GM12878 (cell line): Measurements from ENCODE around the gene AAR2. TPM values are rescaled to one million over a fixed set of nuclear protein-coding genes. Genes with fewer than 3 reads are reported as not detected.

ENCODE experiments used
- ATAC-seq: fragments of 200-7000 bp; cut with Tn5 transposase; 3 replicates; pipeline ENCODE4 v1.9.1; 2020; ENCODE audit warnings: mild to moderate bottlenecking, moderate library complexity
- BruUV-seq: library from RNA; stranded (reverse); fragments of 400-500 nt; replicated peaks from 2 replicates; lab custom pipeline; 2021; lab: Mats Ljungman, UMichigan
- CTCF ChIA-PET: fragments of 300-600 bp; sonication (Branson Sonifier 250); formaldehyde crosslinking; extraction: SDS; loops from one replicate; lab custom pipeline; 2021; ENCODE audit warnings: inconsistent platforms; lab: Yijun Ruan, JAX
- POLR2A ChIA-PET: fragments of 350-600 bp; formaldehyde crosslinking; extraction: SDS; loops from one replicate; lab custom pipeline; 2021; ENCODE audit warnings: inconsistent platforms; lab: Charles Lee
- RAD21 ChIA-PET: fragments of 300-600 bp; sonication (Branson Sonifier 250); formaldehyde crosslinking; loops from one replicate; lab custom pipeline; 2023; ENCODE audit warnings: antibody characterized with exemption; ENCODE audit not compliant: unreplicated experiment; lab: Charles Lee
- SMC1A ChIA-PET: fragments of 300-600 bp; sonication (Branson Sonifier 250); formaldehyde crosslinking; loops from one replicate; lab custom pipeline; 2023; ENCODE audit not compliant: unreplicated experiment, uncharacterized antibody; lab: Charles Lee
- DNase-seq: peaks from one replicate; pipeline ENCODE4 v3.0.0-alpha.2; 2011; ENCODE audit warnings: low read depth, low spot score
- FAIRE-seq: peaks from 3 replicates; lab custom pipeline; 2011; peaks lifted over from hg19 to GRCh38; lab: Jason Lieb, UNC
- H2AFZ ChIP-seq: 2 replicates; pipeline ENCODE4 v1.6.0; 2011; ENCODE audit warnings: low read depth, low read length, control low read depth; ENCODE audit not compliant: control insufficient read depth
- H3K27ac ChIP-seq: 2 replicates; pipeline ENCODE4 v1.5.1; 2011; ENCODE audit warnings: control low read depth; ENCODE audit not compliant: control insufficient read depth, insufficient read depth
- H3K27me3 ChIP-seq, 2 experiments: replicated peaks in 1 of 2; 2 replicates each; pipeline versions ENCODE4 v1.6.0 to v1.6.1; 2011; ENCODE audit warnings: low read length in 1 of 2; ENCODE audit not compliant: control insufficient read depth in 2 of 2, insufficient read depth in 2 of 2
- H3K36me3 ChIP-seq, 2 experiments: 2 replicates each; pipeline ENCODE4 v1.5.1; 2011; ENCODE audit warnings: low read length in 1 of 2; ENCODE audit not compliant: control insufficient read depth in 2 of 2, insufficient read depth in 2 of 2
- H3K4me1 ChIP-seq: 2 replicates; pipeline ENCODE4 v1.6.1; 2011; ENCODE audit warnings: mild to moderate bottlenecking, low read length, moderate library complexity, mixed read lengths; ENCODE audit not compliant: control insufficient read depth, insufficient read depth
- H3K4me2 ChIP-seq: 2 replicates; pipeline ENCODE4 v1.6.0; 2011; ENCODE audit warnings: control low read depth; ENCODE audit not compliant: control insufficient read depth, insufficient read depth
- H3K4me3 ChIP-seq: fragments of 200-600 bp; sonication (generic); 2 replicates; pipeline ENCODE4 v1.5.1; 2016
- H3K79me2 ChIP-seq: 2 replicates; pipeline ENCODE4 v1.6.0; 2011; ENCODE audit warnings: low read length; ENCODE audit not compliant: control insufficient read depth, insufficient read depth
- H3K9ac ChIP-seq: 2 replicates; pipeline ENCODE4 v1.8.0; 2011; ENCODE audit warnings: low read length, control low read depth, mixed read lengths; ENCODE audit not compliant: control insufficient read depth, insufficient read depth
- H3K9me3 ChIP-seq: replicated peaks from 3 replicates; pipeline ENCODE4 v1.5.1; 2011; ENCODE audit warnings: mild to moderate bottlenecking, low read length; ENCODE audit not compliant: control insufficient read depth, insufficient read depth
- H4K20me1 ChIP-seq: 2 replicates; pipeline ENCODE4 v1.6.0; 2011; ENCODE audit not compliant: control insufficient read depth, insufficient read depth
- ATF7 ChIP-seq: fragments of 450-650 bp; IDR thresholded peaks from 2 replicates; pipeline ENCODE4 v1.6.1; 2016; ENCODE audit warnings: low read depth, mild to moderate bottlenecking
- CEBPB ChIP-seq, 2 experiments: fragments of 150-350 bp in 1 of 2; IDR thresholded peaks; 2 replicates each; pipeline ENCODE4 v1.6.1; 2012 to 2014; ENCODE audit warnings: low read depth in 2 of 2, low read length in 2 of 2, borderline replicate concordance in 1 of 2, inconsistent platforms in 1 of 2
- DPF2 ChIP-seq: fragments of 450-650 bp; IDR thresholded peaks from 2 replicates; pipeline ENCODE4 v1.6.1; 2017; ENCODE audit warnings: mild to moderate bottlenecking
- NFXL1 ChIP-seq: fragments of 450-650 bp; IDR thresholded peaks from 2 replicates; pipeline ENCODE4 v1.6.1; 2017; ENCODE audit warnings: antibody characterized with exemption, mild to moderate bottlenecking, borderline replicate concordance
- NR2C1 ChIP-seq: fragments of 450-650 bp; IDR thresholded peaks from 2 replicates; pipeline ENCODE4 v1.6.1; 2017; ENCODE audit warnings: antibody characterized with exemption, mild to moderate bottlenecking, moderate library complexity
- RBBP5 ChIP-seq: fragments of 200-600 bp; sonication (generic); conservative IDR thresholded peaks from 2 replicates; pipeline ENCODE4 v1.6.1; 2016
- SREBF2 ChIP-seq: IDR thresholded peaks from 2 replicates; pipeline ENCODE4 v1.6.1; 2012; ENCODE audit warnings: mild to moderate bottlenecking, low read length
- STAT3 ChIP-seq: IDR thresholded peaks from 2 replicates; pipeline ENCODE4 v1.6.1; 2011; ENCODE audit warnings: low read depth, low read length, improper control_type of control experiment
- TCF12 ChIP-seq: IDR thresholded peaks from 2 replicates; pipeline ENCODE4 v1.6.1; 2011; ENCODE audit warnings: low read depth, mild to moderate bottlenecking, low read length
- TCF7 ChIP-seq: IDR thresholded peaks from 2 replicates; pipeline ENCODE4 v1.6.1; 2014; ENCODE audit warnings: antibody characterized with exemption, borderline replicate concordance
- YY1 ChIP-seq: IDR thresholded peaks from 2 replicates; pipeline ENCODE4 v1.6.1; 2011; ENCODE audit warnings: low read depth, mild to moderate bottlenecking, low read length
- ZNF217 ChIP-seq: fragments of 450-650 bp; IDR thresholded peaks from 2 replicates; pipeline ENCODE4 v1.6.1; 2017; ENCODE audit warnings: antibody characterized with exemption, mild to moderate bottlenecking
- ZNF687 ChIP-seq: fragments of 450-650 bp; IDR thresholded peaks from 2 replicates; pipeline ENCODE4 v1.6.1; 2017; ENCODE audit warnings: mild to moderate bottlenecking, moderate library complexity
- WGBS: methylation state at CpG from one replicate; pipeline ENCODE4 v1.1.6; 2016; ENCODE audit warnings: low lambda C conversion rate; ENCODE audit not compliant: insufficient replicate concordance, insufficient coverage; ENCODE audit errors: missing lambda C conversion rate; 5-methylcytosine and 5-hydroxymethylcytosine counted together
- in situ Hi-C: fragments of 300-500 bp; cut with MboI; formaldehyde crosslinking; loops from 9 replicates; pipeline ENCODE4 v1.14.3; 2018; ENCODE audit warnings: mixed read lengths
- intact Hi-C: fragments of 100-400 bp; cut with micrococcal nuclease; formaldehyde crosslinking; loops from one replicate; pipeline ENCODE4 v1.14.2; 2022; ENCODE audit not compliant: unreplicated experiment
- polyA plus RNA-seq, 11 experiments: library from polyadenylated mRNA; depleted of rRNA in 4 of 11; unstranded in 6 of 11; stranded (reverse) in 5 of 11; fragments of >200 nt; fragmentation: Nextera tagmentation in 4 of 11; fragmentation: Illumina TruSeq in 1 of 11; extraction: Ambion mirVana in 4 of 11; extraction: Trizol in 1 of 11; gene quantifications; 1 replicate in 1 of 11; 2 replicates in 10 of 11; pipeline versions ENCODE4 v1.2.1 to v1.2.3, GENCODE V29; 2011 to 2016; ENCODE audit warnings: inconsistent platforms in 2 of 11, missing spikeins in 2 of 11, low read depth in 1 of 11
- total RNA-seq, 4 experiments: library from RNA; depleted of rRNA in 3 of 4; stranded (reverse); fragments of >200 nt in 3 of 4; fragmentation: Illumina TruSeq in 1 of 4; extraction: Trizol in 1 of 4; gene quantifications; 2 replicates each; pipeline versions ENCODE4 v1.2.1 to v1.2.3, GENCODE V29; 2013 to 2021
- TF ChIP-seq, protein P1 (sequence below): IDR thresholded peaks from 2 replicates; pipeline ENCODE4 v1.6.1; 2012; ENCODE audit warnings: mild to moderate bottlenecking, low read depth, low read length

Gene AAR2
- total and polyA plus RNA-seq, 10 of the 15 experiments (the other 5 are each of a cell fraction or from before 2014, with no cell fraction given), result 6.5 to 41.7 (median 30.3) TPM

- TF ChIP-seq TCF12, result no peak
- TF ChIP-seq SREBF2, result no peak
- TF ChIP-seq CEBPB (IDR thresholded peaks at IDR 0.05; ENCODE audit: borderline replicate concordance in 1 of 2, low read depth in 2 of 2, low read length in 2 of 2), result no peak
- TF ChIP-seq NFXL1, result no peak
- TF ChIP-seq STAT3, result no peak
- no peak for TF ChIP-seq ZNF687
- no peak for TF ChIP-seq TCF7
- no peak for TF ChIP-seq DPF2
- TF ChIP-seq, protein P1, sequence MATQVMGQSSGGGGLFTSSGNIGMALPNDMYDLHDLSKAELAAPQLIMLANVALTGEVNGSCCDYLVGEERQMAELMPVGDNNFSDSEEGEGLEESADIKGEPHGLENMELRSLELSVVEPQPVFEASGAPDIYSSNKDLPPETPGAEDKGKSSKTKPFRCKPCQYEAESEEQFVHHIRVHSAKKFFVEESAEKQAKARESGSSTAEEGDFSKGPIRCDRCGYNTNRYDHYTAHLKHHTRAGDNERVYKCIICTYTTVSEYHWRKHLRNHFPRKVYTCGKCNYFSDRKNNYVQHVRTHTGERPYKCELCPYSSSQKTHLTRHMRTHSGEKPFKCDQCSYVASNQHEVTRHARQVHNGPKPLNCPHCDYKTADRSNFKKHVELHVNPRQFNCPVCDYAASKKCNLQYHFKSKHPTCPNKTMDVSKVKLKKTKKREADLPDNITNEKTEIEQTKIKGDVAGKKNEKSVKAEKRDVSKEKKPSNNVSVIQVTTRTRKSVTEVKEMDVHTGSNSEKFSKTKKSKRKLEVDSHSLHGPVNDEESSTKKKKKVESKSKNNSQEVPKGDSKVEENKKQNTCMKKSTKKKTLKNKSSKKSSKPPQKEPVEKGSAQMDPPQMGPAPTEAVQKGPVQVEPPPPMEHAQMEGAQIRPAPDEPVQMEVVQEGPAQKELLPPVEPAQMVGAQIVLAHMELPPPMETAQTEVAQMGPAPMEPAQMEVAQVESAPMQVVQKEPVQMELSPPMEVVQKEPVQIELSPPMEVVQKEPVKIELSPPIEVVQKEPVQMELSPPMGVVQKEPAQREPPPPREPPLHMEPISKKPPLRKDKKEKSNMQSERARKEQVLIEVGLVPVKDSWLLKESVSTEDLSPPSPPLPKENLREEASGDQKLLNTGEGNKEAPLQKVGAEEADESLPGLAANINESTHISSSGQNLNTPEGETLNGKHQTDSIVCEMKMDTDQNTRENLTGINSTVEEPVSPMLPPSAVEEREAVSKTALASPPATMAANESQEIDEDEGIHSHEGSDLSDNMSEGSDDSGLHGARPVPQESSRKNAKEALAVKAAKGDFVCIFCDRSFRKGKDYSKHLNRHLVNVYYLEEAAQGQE, result no peak
- TF ChIP-seq ZNF217, result no peak
- no peak for TF ChIP-seq NR2C1
- TF ChIP-seq ATF7, result no peak
- no peak for TF ChIP-seq RBBP5
- TF ChIP-seq YY1, result no peak
- RAD21 ChIA-PET, result no interaction called here
These were observed 31.5 kb downstream of the AAR2 start for GRCh38 chr20:36267605-36268381.

More at GRCh38 chr20:36267605-36268381, 31.5 kb downstream of the AAR2 start:
- Histone ChIP-seq H4K20me1 (no peaks in the 10 kb centered on the region), H3K4me3 (no peak overlapping the region), H3K9me3 (no peaks in the 10 kb centered on the region), H2AFZ (no peak overlapping the region), H3K27ac (no peak overlapping the region), H3K4me1 (no peaks in the 10 kb centered on the region), H3K79me2 (no peaks in the 10 kb centered on the region), H3K4me2 (no peak overlapping the region), H3K27me3 (peaks cover 0 to 2% of the 10 kb centered on the region in 2 experiments; a peak in 2 of 4 replicates), H3K36me3 (no peaks in the 10 kb centered on the region), H3K9ac (no peak overlapping the region)
- DNase-seq (no peak), ATAC-seq (no peak), FAIRE-seq (no peak)
- SMC1A ChIA-PET, result interaction anchor here (1.5 kb wide), 1 partner anchor 12 kb away, joined by 3 read pairs; no protein-coding TSS in a partner anchor
- WGBS, result 51% methylated on average over 24 of the region's 24 CpGs
- POLR2A ChIA-PET, result interaction anchor here (1.0 kb wide), 1 partner anchor 36 kb away, joined by 3 read pairs; no protein-coding TSS in a partner anchor
- intact Hi-C loops (no loop called here), in situ Hi-C loops (no loop called here)
- CTCF ChIA-PET, result no interaction called here
- no TSS peak for BruUV-seq
